Smooth muscle cell of bladder (primary cell): ENCODE data around the gene OTOGL. TPM values are rescaled to one million over a fixed set of nuclear protein-coding genes. Genes with fewer than 3 reads are reported as not detected.

Experiments
- total RNA-seq: library from RNA; depleted of rRNA; stranded (reverse); fragments of >200 nt; gene quantifications from 2 replicates; pipeline ENCODE4 v1.2.3, GENCODE V29; 2014

OTOGL gene, protein sequence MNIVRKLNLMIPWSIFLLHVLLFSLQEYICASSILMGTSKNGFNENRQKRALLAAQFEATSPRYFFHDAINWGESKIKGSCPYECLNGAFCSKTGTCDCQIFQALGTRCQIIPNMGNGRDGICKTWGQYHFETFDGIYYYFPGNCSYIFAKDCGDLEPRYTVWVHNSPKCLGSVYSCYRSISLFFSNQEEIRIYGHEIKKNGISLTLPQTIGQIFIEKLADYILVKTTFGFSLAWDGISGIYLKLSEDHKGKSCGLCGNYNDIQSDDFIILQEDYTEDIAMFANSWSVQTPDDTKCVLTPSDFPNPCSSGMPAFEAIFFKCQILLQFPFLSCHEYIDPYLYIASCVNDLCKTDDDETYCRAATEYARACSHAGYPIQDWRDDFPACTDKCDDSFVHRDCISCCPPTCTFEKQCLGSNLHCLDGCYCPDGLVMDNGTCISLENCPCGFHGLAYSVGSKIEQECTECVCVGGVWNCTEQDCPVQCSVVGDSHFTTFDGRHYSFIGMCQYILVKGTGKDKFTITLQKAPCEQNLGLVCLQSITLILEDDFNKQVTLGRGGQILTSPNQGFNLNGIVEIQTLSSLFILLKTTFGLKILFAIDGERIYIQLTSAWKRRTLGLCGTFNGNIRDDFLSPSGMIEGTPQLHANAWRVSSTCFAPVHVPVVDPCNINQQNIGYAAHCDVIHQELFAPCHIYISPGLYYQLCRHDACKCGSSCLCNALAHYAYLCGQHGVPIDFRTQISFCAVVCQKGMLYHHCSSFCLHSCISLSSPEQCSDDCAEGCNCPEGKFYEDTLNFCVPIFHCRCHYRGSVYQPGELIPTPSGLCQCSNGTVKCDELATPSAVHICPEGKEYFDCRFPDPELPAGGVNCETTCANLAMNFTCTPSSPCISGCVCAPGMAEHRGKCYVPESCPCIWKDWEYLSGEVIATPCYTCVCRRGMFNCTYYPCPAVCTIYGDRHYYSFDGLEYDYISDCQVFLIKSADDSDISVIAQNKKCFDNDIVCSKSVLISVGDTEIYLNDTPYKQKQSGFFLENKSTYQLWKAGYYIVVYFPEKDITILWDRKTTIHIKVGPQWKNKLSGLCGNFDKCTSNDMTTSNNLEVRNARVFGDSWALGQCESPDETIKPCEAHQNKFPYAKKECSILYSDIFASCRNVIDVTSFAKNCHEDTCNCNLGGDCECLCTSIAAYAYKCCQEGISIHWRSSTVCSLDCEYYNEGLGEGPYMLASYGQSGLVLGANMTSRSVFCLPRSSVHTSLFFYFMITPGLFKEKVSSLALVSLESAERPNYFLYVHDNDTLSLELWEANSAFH (N-terminal part only)
- total RNA-seq = 0.09 and 0.14 TPM in 2 replicates

GRCh38 chr12:80099259-80099658 lies at the start of gene OTOGL:
TSS of gene OTOGL (plus strand) at chr12:80099537. CDS start at chr12:80209432, 109,895 bp downstream.

Other genes with a start within 250 kb of the OTOGL start
- 115 and 123 TPM in 2 replicates for gene PPP1R12A, start 164.4 kb upstream of the OTOGL start, total RNA-seq